T-helper 2 cell (primary cell): ENCODE results near the gene RTN4.

Experiments used
- DNase-seq, 5 experiments: peaks; one replicate each; pipeline versions ENCODE4 v3.0.0 to v3.0.0-alpha.2; 2012 to 2022

The RTN4 gene

GRCh38 chr2:54967269-54967668 lies 83.0 kb downstream of the RTN4 start:
- DNase-seq = no peak

GRCh38 chr2:54966837-54967236 lies 83.4 kb downstream of the RTN4 start:
- DNase-seq = no peak

GRCh38 chr2:54966165-54966832 lies 84.0 kb downstream of the RTN4 start:
- DNase-seq = peak in 1 of 5 experiments; percentile 17

GRCh38 chr2:54965425-54965824 lies 84.8 kb downstream of the RTN4 start:
- peak in 1 of 5 experiments; percentile 31 for DNase-seq

GRCh38 chr2:54964816-54965215 lies 85.4 kb downstream of the RTN4 start:
- peak in 1 of 5 experiments; percentile 34 for DNase-seq

- no peak for DNase-seq
Observed at GRCh38 chr2:54964271-54964670, 86.0 kb downstream of the RTN4 start.

- DNase-seq = no peak
Observed at GRCh38 chr2:54963476-54963875, 86.8 kb downstream of the RTN4 start.

- no peak for DNase-seq
Observed at GRCh38 chr2:54962935-54963440, 87.3 kb downstream of the RTN4 start.

- DNase-seq = no peak
Observed at GRCh38 chr2:54962511-54962910, 87.7 kb downstream of the RTN4 start.

- no peak for DNase-seq
Observed at GRCh38 chr2:54960164-54960563, 90.1 kb downstream of the RTN4 start.

GRCh38 chr2:54958717-54959371 lies 91.4 kb downstream of the RTN4 start:
- no peak for DNase-seq

GRCh38 chr2:54957321-54957999 lies 92.8 kb downstream of the RTN4 start:
- no peak for DNase-seq

- DNase-seq = no peak
Observed at GRCh38 chr2:54956111-54956627, 94.1 kb downstream of the RTN4 start.

- no peak for DNase-seq
Observed at GRCh38 chr2:54955358-54956110, 94.7 kb downstream of the RTN4 start.

GRCh38 chr2:54954705-54955357 lies 95.4 kb downstream of the RTN4 start:
- DNase-seq = no peak

- DNase-seq = no peak
Observed at GRCh38 chr2:54954158-54954557, 96.1 kb downstream of the RTN4 start.

- peak in 1 of 5 experiments; percentile 53 for DNase-seq
Observed at GRCh38 chr2:54952978-54953456, 97.2 kb downstream of the RTN4 start.

GRCh38 chr2:54952425-54952824 lies 97.8 kb downstream of the RTN4 start:
- no peak for DNase-seq

GRCh38 chr2:54950811-54951210 lies 99.4 kb downstream of the RTN4 start:
- DNase-seq = no peak

GRCh38 chr2:54949431-54949830 lies 100.8 kb downstream of the RTN4 start:
- DNase-seq = no peak

GRCh38 chr2:54948120-54948519 lies 102.1 kb downstream of the RTN4 start:
- DNase-seq = no peak

- no peak for DNase-seq
Observed at GRCh38 chr2:54947646-54948045, 102.6 kb downstream of the RTN4 start.
